Measurements from ENCODE around the gene SPDEF. TPM values are rescaled to one million over a fixed set of nuclear protein-coding genes. Genes with fewer than 3 reads are reported as not detected.

Gene SPDEF
- total and polyA plus RNA-seq, 2 donors (not counting 1 experiment from before 2014, with no cell fraction given): 0.10 TPM; not detected in 1

DNA sequence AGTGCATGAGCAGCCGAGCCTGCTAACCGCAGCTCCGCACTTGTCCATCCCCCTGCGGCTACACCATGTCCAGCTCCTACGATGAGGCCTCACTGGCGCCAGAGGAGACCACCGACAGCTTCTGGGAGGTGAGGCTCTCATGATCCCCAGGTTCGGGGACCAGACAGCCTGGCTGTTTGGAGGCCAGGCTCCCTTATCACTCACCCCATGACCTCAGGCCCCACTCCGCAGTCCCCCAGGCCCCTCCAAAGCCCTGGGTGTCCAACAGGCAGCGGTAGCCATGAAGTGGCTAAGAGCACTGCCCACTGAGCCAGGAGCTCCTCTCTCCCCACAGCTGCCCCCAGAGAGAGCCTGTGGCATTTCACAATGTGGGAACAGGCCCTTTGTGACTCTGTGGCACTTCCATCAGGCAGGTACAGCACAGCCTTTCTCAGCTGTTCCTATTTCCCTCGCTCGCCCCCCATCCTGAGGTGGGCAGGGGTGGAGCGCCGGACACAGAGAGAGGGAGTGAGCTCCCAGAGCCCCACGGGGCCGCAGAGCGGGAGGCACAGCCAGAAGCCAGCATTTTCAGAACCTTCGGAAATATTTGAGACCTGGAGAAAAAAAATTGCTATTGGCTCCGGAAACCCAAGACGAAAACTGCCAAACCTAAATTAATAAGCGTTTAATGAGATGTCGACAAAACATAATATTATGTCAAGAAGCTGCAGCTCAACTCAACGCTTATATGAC, 29.7 kb downstream of the SPDEF start:
- peak overlapping the region; percentile 75 for H2AFZ ChIP-seq (ENCODE audit: insufficient read depth, low read depth, low read length, poor library complexity, severe bottlenecking)
- POLR2A ChIA-PET: no interaction called here
- H3K27ac Mint-ChIP-seq: no peak overlapping the region
- WGBS (ENCODE audit: insufficient coverage): 93% methylated on average over 17 of the region's 23 CpGs
- DNase-seq: no peak
- no peaks in the 10 kb centered on the region for H3K9me3 Mint-ChIP-seq (ENCODE audit: insufficient read depth)
- peak overlapping the region; percentile 16 for H3K4me3 Mint-ChIP-seq
- no peaks in the 10 kb centered on the region for H3K27me3 Mint-ChIP-seq
- no peaks in the 10 kb centered on the region for H4K20me1 ChIP-seq (ENCODE audit: control insufficient read depth, insufficient read depth, low read length, poor library complexity, severe bottlenecking)
- H3K27me3 ChIP-seq (replicated peaks in 1 of 4; ENCODE audit: control extremely low read depth in 1 of 4, control insufficient read depth in 3 of 4, insufficient read depth in 4 of 4, low read length in 3 of 4): no peaks in the 10 kb centered on the region
- intact Hi-C loops (cut with micrococcal nuclease): loop anchor here (10.0 kb wide), 1 partner anchor 342 kb away; no protein-coding TSS in a partner anchor
- peaks cover 13 to 20% of the 10 kb centered on the region in 2 donors for H3K4me1 ChIP-seq (ENCODE audit: control insufficient read depth in 2 of 2, insufficient read depth in 2 of 2, low read length in 2 of 2)
- no peaks in the 10 kb centered on the region for H3K9me3 ChIP-seq (ENCODE audit: control extremely low read depth in 1 of 3, control insufficient read depth in 2 of 3, insufficient read depth in 1 of 3, low read length in 2 of 3)
- ATAC-seq (ENCODE audit: low read depth): no peak
- H3K27ac ChIP-seq (ENCODE audit: low read length in 2 of 2): peak overlapping the region; percentile 7 to 27
- peaks cover 12% of the 10 kb centered on the region for H3K4me1 Mint-ChIP-seq
- CTCF ChIA-PET: interaction anchor here (3.4 kb wide), 1 partner anchor 83 kb away, joined by 19 read pairs; no protein-coding TSS in a partner anchor
- peak overlapping the region; percentile 68 for H3K4me2 ChIP-seq (replicated peaks; ENCODE audit: low read depth, low read length, poor library complexity, severe bottlenecking)
- H3K79me2 ChIP-seq (ENCODE audit: control insufficient read depth, insufficient read depth, low read length): no peaks in the 10 kb centered on the region
- H3K9ac ChIP-seq (ENCODE audit: low read length): peak overlapping the region; percentile 25
- no peak for TF ChIP-seq EZH2 (IDR thresholded peaks at IDR 0.05; ENCODE audit: borderline replicate concordance, insufficient read depth, low read depth, low read length, poor library complexity, severe bottlenecking)
- TF ChIP-seq, protein P1, sequence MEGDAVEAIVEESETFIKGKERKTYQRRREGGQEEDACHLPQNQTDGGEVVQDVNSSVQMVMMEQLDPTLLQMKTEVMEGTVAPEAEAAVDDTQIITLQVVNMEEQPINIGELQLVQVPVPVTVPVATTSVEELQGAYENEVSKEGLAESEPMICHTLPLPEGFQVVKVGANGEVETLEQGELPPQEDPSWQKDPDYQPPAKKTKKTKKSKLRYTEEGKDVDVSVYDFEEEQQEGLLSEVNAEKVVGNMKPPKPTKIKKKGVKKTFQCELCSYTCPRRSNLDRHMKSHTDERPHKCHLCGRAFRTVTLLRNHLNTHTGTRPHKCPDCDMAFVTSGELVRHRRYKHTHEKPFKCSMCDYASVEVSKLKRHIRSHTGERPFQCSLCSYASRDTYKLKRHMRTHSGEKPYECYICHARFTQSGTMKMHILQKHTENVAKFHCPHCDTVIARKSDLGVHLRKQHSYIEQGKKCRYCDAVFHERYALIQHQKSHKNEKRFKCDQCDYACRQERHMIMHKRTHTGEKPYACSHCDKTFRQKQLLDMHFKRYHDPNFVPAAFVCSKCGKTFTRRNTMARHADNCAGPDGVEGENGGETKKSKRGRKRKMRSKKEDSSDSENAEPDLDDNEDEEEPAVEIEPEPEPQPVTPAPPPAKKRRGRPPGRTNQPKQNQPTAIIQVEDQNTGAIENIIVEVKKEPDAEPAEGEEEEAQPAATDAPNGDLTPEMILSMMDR (IDR thresholded peaks at IDR 0.05): no peak
- H3K36me3 ChIP-seq (replicated peaks in 1 of 2; ENCODE audit: control extremely low read depth in 1 of 2, control insufficient read depth in 1 of 2, extremely low read depth in 1 of 2, insufficient read depth in 2 of 2, low read length in 1 of 2): no peaks in the 10 kb centered on the region
- H3K4me3 ChIP-seq (ENCODE audit: control extremely low read depth in 1 of 5, extremely low read depth in 1 of 5, insufficient read depth in 1 of 5, low read depth in 2 of 5, low read length in 4 of 5): peak overlapping the region in 4 of 5 experiments; percentile 11 to 44 (median 24)

Measured in B cell (primary cell).